ENCODE data around the gene PAQR7.

- no peak for TF ChIP-seq CTCF (IDR thresholded peaks at IDR 0.05; ENCODE audit: insufficient read depth, low read depth, low read length)
- no peak for TF ChIP-seq EZH2 (IDR thresholded peaks at IDR 0.05; ENCODE audit: insufficient read depth, low read length)
Measured at GRCh38 chr1:25816112-25816718, 59.3 kb downstream of the PAQR7 start.

Data from astrocyte (in vitro differentiated cells and primary cell).